EL (cell line): ENCODE results near the gene USP21.
"Not testable (repeated sequence)": the region's sequence is repeated elsewhere in the genome, so short reads cannot be mapped to it uniquely, and the experiment has no call there.

ENCODE experiments used
- DNase-seq: peaks from one replicate; pipeline ENCODE4 v3.0.0-alpha.2; 2016

USP21 gene

DNA sequence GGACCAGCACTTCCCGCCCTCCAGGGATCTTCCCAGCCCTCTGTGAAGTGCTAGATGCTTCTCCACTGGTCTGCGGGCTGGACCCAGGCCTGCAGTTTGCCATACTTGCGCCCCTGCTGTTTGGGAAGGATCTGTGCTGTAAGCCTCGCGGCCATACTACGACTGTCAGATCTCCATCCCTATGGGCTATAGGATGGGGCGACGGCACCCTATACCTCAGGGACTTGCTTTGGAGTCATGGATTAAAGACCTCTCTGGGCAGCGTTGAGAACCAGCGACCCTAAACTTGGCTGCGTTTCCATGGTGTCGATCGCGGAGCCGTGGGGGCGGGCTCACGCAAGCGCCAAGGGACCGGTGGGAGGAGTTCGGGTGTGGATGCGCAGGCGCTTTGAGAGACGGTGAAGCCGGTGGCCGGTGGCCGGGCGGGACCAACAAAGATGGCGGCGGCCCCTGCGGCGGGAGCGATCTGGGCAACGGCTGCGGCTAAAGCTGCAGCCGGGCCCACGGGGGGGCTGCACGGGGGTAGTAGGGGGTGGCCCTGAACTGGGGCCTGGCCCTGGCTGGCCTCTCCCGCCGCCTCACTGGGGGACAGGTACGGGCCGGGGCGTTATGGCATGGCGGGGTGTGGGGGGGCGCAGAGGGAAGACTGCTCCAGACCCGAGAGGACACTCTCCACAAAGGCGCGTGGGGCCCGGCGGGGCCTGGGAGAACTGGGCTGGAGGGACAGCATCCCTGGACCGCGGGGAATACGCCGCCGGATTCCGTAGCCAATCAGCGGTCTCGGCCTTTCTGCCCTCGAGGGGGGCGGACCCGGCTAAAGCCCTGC lies at the start of gene USP21:
USP21 (plus strand) TSS at position 414 of the 826 bp plus-strand sequence. CDS start 1,141 bp downstream, outside the sequence.
- peak; percentile 88 for DNase-seq

DNA sequence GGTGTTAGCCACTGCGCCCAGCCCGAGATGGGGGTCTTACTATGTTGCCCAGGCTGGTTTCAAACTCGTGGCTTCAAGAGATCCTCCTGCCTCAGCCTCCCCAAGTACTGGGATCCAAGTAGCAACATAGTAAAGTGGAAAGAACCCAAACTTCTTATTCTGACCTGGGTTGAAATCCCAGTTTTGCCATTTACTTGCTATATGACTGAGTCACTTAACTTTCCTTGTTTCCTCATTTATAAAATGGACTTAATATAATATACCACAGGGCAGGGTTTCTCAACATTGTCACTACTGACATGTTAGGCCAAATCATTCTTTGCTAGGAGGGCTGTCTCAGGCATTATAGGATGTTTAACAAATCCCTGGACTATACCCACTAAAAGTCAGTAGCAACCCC lies 48.2 kb upstream of the USP21 start:
- DNase-seq, result no peak

- no peak for DNase-seq
These were observed 47.8 kb upstream of the USP21 start for GRCh38 chr1:161111527-161111926.

- DNase-seq, result no peak
These were observed 45.4 kb upstream of the USP21 start for GRCh38 chr1:161113915-161114314.

DNA sequence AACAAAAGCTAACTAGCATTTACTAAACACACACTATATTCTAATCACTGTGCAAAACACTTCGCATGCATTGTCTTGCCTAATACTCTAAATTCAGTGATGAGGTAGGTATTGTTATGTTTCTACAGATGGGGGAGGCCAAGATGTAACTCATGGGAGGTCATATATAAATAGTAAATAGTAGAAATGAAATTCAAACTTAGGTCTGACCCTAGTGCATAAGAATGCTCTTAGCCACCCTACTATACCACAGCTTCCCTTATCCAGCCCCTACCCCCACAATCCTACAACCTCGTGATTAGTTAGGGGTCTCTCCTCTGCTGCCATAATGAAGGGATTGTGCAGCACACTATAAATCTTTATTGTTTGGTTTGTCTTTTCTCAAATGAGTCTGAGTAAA lies 44.7 kb upstream of the USP21 start:
- no peak for DNase-seq

DNA sequence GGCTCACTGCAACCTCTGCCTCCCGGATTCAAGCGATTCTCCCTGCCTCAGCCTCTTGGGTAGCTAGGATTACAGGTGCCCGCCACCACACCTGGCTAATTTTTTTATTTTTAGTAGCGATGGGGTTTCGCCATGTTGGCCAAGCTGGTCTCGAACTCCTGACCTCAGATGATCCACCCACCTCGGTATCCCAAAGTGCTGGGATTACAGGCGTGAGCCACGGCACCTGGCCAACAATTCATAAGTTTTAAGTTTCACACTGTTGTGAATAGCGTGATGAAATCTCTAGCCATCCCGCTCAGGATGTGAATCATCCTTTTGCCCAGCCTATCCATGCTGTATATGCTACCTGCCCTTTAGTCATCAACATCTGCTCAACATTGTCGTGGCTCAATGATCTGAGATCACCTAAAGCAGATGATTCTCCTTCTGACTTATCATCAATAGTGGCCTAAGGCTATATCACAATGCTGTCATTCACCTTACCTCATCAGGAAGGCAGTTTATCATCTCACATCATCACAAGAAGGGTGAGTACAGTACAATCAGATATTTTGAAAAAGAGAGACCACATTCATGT lies 44.1 kb upstream of the USP21 start:
- DNase-seq, result peak; percentile 92

GRCh38 chr1:161115961-161116360 lies 43.3 kb upstream of the USP21 start:
- DNase-seq, result not testable (repeated sequence)

GRCh38 chr1:161117759-161118581 lies 41.3 kb upstream of the USP21 start, which contains the start of the genes NIT1 and PFDN2:
Gene NIT1 (plus strand): TSS chr1:161118105. CDS start chr1:161118177, 72 bp downstream.
Gene PFDN2 (minus strand): TSS chr1:161118037. CDS start chr1:161118026, 11 bp downstream.
- peak; percentile 86 for DNase-seq

- peak; percentile 59 for DNase-seq
These were observed 40.0 kb upstream of the USP21 start for GRCh38 chr1:161119092-161119903.

GRCh38 chr1:161121042-161121650 lies 38.2 kb upstream of the USP21 start:
- no peak for DNase-seq

- no peak for DNase-seq
These were observed 37.5 kb upstream of the USP21 start for GRCh38 chr1:161121834-161122233.

DNA sequence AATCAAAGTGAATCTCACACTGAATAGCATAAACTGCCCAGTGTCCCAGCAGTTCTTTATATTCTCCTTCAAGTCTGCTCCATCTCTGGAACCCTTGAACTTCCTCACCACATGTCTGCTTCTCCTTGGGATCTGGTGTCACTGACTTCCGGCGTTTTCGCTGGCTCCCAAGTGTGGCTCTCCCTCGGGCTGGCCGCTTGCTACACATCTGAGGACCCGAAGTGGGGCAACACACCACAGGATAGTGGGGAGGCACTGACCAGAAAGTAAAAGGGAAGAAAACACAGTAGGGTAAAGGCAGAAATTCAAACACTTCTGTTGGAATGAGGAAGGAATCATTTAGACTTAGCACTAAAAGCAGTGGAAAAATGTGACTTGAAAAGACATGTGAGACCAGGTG lies 36.3 kb upstream of the USP21 start:
- no peak for DNase-seq

GRCh38 chr1:161127649-161128048 lies 31.7 kb upstream of the USP21 start:
- no peak for DNase-seq

DNA sequence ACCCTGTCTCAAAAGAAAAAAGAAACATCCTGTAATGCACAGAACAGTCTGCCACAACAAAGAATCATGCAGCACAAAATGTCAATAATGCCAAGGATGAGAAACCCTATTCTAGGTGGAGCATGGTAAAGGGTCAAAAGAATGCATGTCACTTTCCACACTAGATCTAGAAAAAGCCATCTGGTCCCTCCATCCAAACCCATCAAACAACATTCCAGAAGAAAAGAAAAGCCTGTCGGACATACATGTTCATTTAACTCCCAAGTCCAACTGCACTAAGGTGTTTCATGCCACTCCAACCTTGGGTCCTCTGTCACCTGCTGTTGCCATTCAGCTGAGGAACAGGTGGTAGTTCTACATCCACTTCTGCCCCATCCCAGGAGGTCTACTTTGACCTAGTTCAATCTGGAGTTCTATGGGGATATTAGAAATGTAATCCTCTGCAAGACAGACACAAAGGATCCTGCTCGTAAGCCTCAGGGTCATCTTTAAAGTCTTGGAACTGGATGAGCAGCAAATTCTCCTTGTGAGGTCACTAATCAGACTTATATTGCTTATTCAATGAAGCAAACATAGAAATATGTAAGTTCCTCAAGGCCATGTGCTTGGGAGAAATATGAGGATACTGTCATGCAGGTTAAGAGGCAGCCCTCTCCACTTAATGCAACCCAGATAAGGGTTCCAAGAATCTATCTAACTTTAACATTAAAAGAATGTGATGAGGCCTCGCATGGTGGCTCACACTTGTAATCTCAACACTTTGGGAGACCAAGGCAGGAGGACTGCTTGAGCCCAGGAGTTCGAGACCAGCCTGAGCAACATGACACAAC lies 30.5 kb upstream of the USP21 start:
- no peak for DNase-seq

- DNase-seq, result no peak
These were observed 29.0 kb upstream of the USP21 start for GRCh38 chr1:161130266-161130665.

GRCh38 chr1:161131523-161132409 lies 27.5 kb upstream of the USP21 start:
- DNase-seq, result peak; percentile 37

GRCh38 chr1:161132410-161133219 lies 26.7 kb upstream of the USP21 start, which contains the start of gene DEDD:
Gene DEDD (minus strand): TSS chr1:161132667. CDS start chr1:161124462, 8,205 bp downstream.
- DNase-seq, result peak; percentile 98

DNA sequence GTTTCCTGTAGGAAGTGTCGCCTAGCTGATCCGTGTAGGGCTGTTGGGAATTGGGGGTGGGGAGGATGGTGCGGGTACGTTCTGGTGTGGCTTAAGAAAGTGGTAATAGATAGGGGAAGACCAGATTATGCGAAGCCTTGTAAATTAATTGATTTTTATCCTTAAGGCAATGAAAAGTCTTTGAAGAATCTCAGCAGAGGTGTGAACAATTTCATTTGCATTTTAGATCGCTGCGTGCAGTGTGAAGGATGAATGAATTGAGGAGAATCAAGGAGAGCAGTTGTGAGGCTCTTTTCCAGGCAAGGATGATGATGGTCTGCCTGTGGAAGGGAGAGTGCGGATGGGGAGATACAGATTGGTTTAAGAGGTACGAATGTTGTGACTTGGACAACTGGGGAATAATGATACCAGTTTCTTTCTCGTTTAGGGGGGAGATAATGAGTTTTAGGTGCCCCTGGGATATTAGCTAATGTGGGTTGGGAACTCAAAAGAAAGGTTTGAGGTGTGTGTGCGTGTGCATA lies 26.0 kb upstream of the USP21 start:
- peak; percentile 19 for DNase-seq

GRCh38 chr1:161137881-161138280 lies 21.4 kb upstream of the USP21 start:
- no peak for DNase-seq
